Measurements from ENCODE around the gene C19orf67.
"Not testable (repeated sequence)": the region's sequence is repeated elsewhere in the genome, so short reads cannot be mapped to it uniquely, and the experiment has no call there.

The C19orf67 gene

GRCh38 chr19:14055396-14055795 lies 30.2 kb downstream of the C19orf67 start:
- no peak for DNase-seq

DNA sequence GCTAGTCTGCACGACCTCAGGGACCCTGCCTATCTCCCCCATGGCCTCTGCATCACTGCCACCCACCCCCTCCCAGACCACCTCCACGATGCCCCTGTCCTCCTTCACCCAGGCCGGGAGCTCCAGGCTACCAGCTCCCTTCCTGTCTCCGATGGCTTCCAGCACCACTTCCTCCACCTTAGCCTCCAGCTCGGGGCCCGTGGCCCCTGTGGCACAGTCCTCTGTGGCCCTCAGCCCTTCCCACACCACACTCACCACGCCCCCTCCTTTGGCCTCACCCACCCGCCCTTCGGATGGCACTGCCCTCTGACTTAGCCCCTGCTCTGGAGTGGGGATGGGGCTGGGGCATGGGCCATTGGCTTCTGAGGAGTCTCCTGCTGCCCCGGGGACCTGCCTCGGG lies 30.9 kb downstream of the C19orf67 start:
- DNase-seq, result no peak

- no peak for DNase-seq
Observed at GRCh38 chr19:14054099-14054498, 31.5 kb downstream of the C19orf67 start.

DNA sequence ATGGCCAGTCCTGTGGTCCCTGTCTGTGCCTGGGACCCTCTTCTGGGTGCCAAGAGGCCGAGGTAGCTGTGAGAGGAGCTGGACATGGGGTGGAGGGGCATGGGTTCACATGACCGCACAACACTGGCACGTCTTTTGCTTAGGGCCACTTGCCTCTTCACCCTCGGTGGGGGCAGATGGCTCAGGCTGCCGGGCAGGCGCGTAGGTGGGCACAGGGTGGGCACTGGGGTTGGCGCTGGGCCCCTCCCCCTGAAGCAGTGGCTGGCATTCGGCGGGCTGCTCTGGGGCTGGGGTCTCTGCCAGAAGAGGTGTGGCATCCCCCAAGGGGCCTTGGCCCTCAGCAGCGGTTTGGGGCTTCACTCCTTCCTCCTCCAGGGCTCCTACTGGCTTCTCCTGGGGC lies 32.1 kb downstream of the C19orf67 start:
- DNase-seq, result no peak

GRCh38 chr19:14053032-14053431 lies 32.6 kb downstream of the C19orf67 start:
- DNase-seq, result no peak

DNA sequence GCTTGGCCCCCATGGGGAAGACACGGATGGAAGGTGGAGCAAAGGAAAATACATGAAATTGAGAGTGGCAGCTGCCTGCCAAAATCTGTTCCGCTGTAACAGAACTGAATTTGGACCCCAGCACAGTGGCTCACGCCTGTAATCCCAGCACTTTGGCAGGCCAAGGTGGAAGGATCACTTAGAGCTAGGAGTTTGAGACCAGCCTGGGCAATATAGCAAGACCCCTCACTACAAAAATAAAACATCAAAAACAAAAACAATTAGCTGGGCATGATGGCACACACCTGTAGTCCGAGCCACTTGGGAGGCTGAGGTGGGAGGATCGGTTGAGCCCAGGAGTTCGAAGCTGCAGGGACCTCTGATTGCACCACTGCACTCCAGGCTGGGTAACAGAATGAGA lies 33.1 kb downstream of the C19orf67 start:
- DNase-seq, result no peak

- DNase-seq, result no peak
Observed at GRCh38 chr19:14051980-14052379, 33.6 kb downstream of the C19orf67 start.

DNA sequence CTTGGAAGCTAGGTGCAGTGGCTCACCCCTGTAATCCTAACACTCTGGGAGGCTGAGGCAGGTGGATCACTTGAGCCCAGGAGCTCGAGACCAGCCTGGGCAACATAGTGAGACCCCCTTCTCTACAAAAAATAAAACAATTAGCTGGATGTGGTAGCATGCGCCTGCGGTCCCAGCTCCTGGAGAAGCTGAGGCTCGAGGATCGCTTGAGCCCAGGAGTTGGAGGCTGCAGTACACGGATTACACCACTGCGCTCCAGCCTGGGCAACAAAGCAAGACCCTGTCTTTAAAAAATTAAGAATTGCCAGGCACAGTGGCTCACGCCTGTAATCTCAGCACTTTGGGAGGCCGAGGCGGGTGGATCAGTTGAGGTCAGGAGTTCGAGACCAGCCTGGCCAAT lies 34.6 kb downstream of the C19orf67 start:
- not testable (repeated sequence) for DNase-seq

DNA sequence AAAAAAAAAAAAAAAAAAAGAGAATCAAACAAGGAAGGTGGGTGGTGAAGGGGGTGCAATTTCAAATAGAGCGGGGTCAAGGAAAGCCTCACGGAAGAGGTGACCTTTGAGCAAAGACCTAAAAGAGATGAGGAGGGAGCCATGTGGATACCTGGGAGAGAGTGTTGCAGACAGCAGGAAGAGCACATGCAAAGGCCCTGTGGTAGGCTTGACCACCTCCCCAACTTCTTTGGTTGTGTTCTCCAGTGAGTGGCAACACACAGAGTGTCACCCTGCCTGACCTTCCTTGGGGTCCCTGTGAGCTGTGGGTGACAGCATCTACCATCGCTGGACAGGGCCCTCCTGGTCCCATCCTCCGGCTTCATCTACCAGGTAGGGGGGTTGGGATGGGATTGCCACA lies 35.1 kb downstream of the C19orf67 start:
- no peak for DNase-seq

DNA sequence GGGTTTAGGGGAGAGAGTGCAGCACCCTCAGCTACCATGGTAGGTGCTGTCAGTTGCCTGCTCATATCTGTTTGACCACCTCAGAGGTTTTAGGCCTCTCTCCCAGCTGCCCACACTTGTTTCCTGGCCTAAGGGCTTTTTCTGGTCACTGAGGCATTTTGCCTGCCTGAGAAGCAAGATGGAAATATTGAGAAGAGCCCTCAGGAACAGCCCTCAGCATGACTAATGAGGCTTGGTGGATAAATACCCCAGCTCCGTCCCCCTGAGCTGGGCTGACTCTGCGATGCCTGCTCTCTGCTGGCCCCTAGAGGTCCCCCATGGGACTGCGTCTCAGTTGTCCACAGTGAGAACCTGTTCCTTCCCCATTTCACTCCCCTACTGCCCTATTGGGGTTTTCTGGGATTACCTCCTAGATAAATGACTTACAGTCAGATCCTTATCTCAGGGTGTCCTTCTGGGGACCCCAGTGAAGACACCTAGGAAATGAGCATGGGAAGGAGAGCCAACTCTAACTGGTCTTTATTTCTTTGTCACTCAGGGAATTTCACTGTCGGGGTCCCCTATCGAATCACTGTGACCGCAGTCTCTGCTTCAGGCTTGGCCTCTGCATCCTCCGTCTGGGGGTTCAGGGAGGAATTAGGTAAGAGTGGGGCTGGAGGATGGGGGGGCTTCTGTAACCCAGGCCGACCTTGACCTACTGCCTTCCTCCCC lies 37.0 kb downstream of the C19orf67 start:
- DNase-seq, result peak; percentile 85

- not testable (repeated sequence) for DNase-seq
Observed at GRCh38 chr19:14047866-14048265, 37.7 kb downstream of the C19orf67 start.

DNA sequence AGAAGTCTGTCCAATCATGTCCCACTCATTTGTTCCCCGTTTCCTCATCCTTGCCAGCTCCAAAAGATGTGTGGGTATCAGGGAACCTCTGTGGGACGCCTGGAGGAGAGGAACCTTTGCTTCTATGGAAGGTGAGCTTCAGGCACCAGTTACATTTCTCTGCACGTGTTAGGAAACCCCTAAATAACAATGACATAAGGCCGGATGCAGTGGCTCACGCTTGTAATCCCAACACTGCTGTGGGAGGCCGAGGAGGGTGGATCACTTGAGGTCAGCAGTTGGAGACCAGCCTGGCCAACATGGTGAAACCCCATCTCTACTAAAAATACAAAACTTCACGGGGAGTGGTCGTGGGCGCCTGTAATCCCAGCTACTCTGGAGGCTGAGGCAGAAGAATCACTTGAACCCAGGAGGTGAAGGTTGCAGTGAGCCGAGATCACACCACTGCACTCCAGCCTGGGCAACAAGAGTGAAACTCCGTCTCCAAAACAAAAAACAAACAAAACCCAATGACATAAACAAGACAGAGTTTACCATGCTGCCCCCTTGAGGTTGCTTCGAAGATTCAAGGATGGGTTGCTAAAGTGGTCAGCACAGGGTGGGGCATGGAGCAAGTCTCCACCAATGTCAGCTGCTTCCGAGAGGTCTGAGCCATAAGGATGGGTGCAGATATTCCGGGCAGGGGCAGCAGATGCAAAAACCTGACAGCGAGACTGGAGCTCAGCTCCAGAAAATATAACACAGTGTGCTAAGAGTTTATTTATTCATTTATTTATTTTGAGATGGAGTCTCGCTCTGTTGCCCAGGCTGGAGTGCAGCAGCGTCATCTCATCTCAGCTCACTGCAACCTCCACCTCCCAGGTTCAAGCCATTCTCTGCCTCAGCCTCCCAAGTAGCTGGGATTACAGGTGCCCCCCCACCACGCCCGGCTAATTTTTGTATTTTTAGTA lies 42.6 kb downstream of the C19orf67 start:
- DNase-seq, result not testable (repeated sequence)

GRCh38 chr19:14039181-14039580 lies 46.4 kb downstream of the C19orf67 start:
- no peak for DNase-seq

- no peak for DNase-seq
Observed at GRCh38 chr19:14035706-14036105, 49.9 kb downstream of the C19orf67 start.

DNA sequence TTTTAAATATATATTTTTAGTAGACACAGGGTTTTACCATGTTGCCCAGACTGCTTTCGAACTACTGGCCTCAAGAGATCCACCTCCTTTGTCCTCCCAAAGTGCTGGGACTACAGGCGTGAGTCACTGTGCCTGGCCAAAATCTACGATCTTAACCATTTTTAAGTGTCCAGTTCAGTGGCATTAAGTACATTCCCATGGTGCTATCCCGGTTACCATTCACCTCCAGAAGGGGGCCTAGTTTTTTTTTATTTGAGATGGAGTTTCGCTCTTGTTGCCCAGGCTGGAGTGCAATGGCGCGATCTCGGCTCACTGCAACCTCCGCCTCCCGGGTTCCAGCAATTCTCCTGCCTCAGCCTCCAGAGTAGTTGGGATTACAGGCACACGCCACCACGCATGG lies 50.4 kb downstream of the C19orf67 start:
- not testable (repeated sequence) for DNase-seq

DNA sequence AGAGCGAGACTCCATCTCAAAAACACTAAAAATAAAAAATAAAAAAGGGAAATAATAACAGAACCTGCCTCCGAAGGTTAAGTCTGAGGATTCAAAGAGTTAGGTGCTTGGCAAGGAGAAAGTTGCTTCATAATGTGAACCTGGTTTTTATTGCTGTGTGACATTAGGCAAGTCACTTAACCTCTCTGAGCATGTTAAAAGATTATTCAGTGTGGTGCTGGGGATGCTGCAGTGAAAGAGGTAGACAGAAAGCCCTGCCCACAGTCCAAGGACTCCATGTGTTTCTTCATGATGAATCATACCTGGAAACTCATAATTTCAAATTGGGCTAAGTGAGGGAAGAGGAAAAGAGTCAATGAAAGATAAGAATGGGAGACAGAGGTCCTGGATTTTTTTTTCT lies 51.6 kb downstream of the C19orf67 start:
- DNase-seq, result no peak

DNA sequence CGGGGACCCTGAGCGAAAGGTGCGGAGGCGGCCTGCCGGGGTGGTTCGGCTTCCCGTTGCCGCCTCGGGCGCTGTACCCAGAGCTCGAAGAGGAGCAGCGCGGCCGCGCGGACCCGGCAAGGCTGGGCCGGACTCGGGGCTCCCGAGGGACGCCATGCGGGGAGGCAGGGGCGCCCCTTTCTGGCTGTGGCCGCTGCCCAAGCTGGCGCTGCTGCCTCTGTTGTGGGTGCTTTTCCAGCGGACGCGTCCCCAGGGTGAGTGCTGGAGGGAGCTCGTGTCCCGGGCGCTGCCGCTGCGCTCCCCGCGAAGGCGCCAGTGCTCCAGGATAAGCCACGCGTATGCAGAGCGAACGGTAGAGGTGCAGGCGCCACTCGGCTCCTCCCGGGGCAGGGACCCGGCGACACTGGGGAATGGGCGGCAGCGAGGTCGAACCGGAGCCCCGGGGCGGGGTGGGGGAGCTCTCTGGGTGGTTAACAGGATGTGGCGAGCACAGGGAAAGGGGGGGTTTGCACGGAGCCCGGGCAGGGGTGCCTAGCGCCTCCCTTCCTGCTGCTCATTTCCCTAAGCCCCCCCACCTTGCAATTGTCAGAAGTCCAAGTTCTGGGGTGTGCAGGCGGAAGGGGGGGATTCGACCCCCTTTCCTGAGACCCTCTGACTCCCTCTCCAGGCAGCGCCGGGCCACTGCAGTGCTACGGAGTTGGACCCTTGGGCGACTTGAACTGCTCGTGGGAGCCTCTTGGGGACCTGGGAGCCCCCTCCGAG lies 53.7 kb downstream of the C19orf67 start, which contains the start of gene IL27RA:
Gene IL27RA (plus strand): TSS at position 44 of the 762 bp plus-strand sequence. CDS start 111 bp downstream, at position 155.
- DNase-seq, result peak; percentile 77

Data from activated CD4-positive, CD25-positive, alpha-beta regulatory T cell treated with anti-CD3 and anti-CD28 coated beads, Interleukin-2, amount 50 U/mL, for 72 hours (primary cell).